Glutamatergic neuron (in vitro differentiated cells): ENCODE results near the gene SWT1. TPM values are rescaled to one million over a fixed set of nuclear protein-coding genes. Genes with fewer than 3 reads are reported as not detected.

Experiments used
- DNase-seq: peaks from one replicate; pipeline ENCODE4 v3.0.0; 2022
- H3K27ac Mint-ChIP-seq: one replicate; pipeline ENCODE4 v1.8.0; 2020; ENCODE audit warnings: mild to moderate bottlenecking, mixed read lengths, inconsistent platforms; ENCODE audit not compliant: unreplicated experiment
- H3K27me3 Mint-ChIP-seq: one replicate; pipeline ENCODE4 v1.8.0; 2020; ENCODE audit warnings: mild to moderate bottlenecking, moderate library complexity, mixed read lengths, inconsistent platforms; ENCODE audit not compliant: unreplicated experiment
- H3K36me3 Mint-ChIP-seq: one replicate; pipeline ENCODE4 v1.8.0; 2020; ENCODE audit warnings: mild to moderate bottlenecking, mixed read lengths, inconsistent platforms; ENCODE audit not compliant: unreplicated experiment
- H3K4me1 Mint-ChIP-seq: one replicate; pipeline ENCODE4 v1.8.0; 2020; ENCODE audit warnings: mild to moderate bottlenecking, low read depth, mixed read lengths, inconsistent platforms; ENCODE audit not compliant: unreplicated experiment
- H3K4me3 Mint-ChIP-seq: one replicate; pipeline ENCODE4 v1.8.0; 2020; ENCODE audit warnings: mild to moderate bottlenecking, mixed read lengths, inconsistent platforms; ENCODE audit not compliant: unreplicated experiment
- H3K9me3 Mint-ChIP-seq: one replicate; pipeline ENCODE4 v1.8.0; 2020; ENCODE audit warnings: mild to moderate bottlenecking, moderate library complexity, mixed read lengths, inconsistent platforms; ENCODE audit not compliant: unreplicated experiment
- total RNA-seq: library from RNA; stranded (reverse); fragmentation: NEBNext Ultra II Directional; extraction: Animal tissue kit (Norgen Biotek cat#: 25700); gene quantifications from one replicate; pipeline ENCODE4 v1.2.1, GENCODE V29; 2021; ENCODE audit not compliant: unreplicated experiment
- TF ChIP-seq, protein P1 (sequence below): fragments of 200-600 bp; sonication (generic); IDR thresholded peaks from one replicate; pipeline ENCODE4 v1.5.0; 2021; ENCODE audit not compliant: partially characterized antibody, unreplicated experiment

The SWT1 gene
- total RNA-seq, 1 donor from 2014 or later = 15.5 TPM

DNA sequence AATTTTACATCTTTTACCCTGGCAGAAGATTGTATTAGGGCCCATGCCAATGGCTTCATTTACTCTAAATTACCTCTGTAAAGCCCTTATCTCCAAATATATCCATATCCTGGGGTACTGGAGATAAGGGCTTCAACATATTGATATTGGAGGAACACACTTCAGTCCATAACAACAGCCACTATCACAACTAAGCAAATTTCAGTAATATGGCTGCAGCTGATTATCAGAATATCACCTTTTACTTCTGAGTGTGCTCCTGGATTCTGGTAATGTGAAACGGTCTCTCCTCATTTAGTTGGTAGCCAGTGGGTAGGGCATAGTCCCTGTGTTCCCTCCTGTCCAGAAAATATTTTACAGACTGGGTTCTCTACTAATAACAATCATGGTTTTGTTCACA lies 106.8 kb downstream of the SWT1 start:
- Mint-ChIP-seq H3K36me3 (no peaks in the 10 kb centered on the region), H3K27me3 (no peaks in the 10 kb centered on the region), H3K4me1 (no peaks in the 10 kb centered on the region), H3K4me3 (no peak overlapping the region), H3K9me3 (no peaks in the 10 kb centered on the region), H3K27ac (no peak overlapping the region)
- no peak for DNase-seq
- TF ChIP-seq, protein P1, sequence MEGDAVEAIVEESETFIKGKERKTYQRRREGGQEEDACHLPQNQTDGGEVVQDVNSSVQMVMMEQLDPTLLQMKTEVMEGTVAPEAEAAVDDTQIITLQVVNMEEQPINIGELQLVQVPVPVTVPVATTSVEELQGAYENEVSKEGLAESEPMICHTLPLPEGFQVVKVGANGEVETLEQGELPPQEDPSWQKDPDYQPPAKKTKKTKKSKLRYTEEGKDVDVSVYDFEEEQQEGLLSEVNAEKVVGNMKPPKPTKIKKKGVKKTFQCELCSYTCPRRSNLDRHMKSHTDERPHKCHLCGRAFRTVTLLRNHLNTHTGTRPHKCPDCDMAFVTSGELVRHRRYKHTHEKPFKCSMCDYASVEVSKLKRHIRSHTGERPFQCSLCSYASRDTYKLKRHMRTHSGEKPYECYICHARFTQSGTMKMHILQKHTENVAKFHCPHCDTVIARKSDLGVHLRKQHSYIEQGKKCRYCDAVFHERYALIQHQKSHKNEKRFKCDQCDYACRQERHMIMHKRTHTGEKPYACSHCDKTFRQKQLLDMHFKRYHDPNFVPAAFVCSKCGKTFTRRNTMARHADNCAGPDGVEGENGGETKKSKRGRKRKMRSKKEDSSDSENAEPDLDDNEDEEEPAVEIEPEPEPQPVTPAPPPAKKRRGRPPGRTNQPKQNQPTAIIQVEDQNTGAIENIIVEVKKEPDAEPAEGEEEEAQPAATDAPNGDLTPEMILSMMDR = no peak

DNA sequence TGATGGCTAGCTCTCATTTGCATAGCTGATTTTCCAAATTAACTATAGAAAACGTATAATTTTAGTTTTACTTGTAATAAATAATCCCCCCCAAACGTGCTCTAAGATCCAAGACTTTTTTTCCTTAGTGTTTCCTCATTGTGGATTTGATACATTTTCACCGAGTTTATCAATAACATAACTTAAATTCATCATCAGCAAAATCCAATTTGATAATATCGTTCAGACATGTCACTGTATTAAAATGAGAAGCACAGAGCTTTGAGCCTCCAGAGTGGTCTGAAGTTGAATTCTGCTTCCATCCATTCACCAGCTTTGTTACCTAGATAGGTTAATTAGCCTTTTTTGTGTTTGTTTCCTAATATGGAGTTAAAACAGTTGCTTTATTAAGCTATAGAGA lies 108.3 kb downstream of the SWT1 start:
- Mint-ChIP-seq H3K9me3 (no peaks in the 10 kb centered on the region), H3K27ac (no peak overlapping the region), H3K4me1 (no peaks in the 10 kb centered on the region), H3K4me3 (no peak overlapping the region), H3K36me3 (no peaks in the 10 kb centered on the region), H3K27me3 (no peaks in the 10 kb centered on the region)
- TF ChIP-seq, protein P1 = no peak
- DNase-seq = no peak

- H3K4me3 Mint-ChIP-seq = no peak overlapping the region
- no peak overlapping the region for H3K27ac Mint-ChIP-seq
- no peaks in the 10 kb centered on the region for H3K9me3 Mint-ChIP-seq
- H3K36me3 Mint-ChIP-seq = no peaks in the 10 kb centered on the region
- no peak for DNase-seq
- no peaks in the 10 kb centered on the region for H3K4me1 Mint-ChIP-seq
- TF ChIP-seq, protein P1 = no peak
- no peaks in the 10 kb centered on the region for H3K27me3 Mint-ChIP-seq
Measured at GRCh38 chr1:185267301-185267700, 110.3 kb downstream of the SWT1 start.

DNA sequence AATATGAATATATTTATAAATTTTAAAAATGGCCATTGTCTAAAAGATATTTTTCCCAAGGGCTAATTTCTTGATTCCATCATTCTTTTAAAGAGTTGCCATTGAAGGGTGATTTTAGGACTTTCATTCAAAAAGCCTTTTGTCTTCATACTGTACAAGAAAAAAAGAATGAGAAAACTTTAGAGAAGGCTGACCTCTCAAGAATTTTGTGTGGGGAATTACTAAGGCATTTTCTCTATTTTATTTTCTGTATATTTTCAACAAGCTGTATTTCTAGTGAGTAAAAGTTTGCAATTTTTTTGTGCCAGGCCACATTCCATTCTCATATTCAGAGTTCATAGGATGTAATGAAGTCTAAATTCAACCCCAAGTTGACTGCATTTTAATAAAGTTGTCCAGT lies 110.7 kb downstream of the SWT1 start:
- Mint-ChIP-seq H3K4me3 (no peak overlapping the region), H3K9me3 (no peaks in the 10 kb centered on the region), H3K36me3 (no peaks in the 10 kb centered on the region), H3K27me3 (no peaks in the 10 kb centered on the region), H3K4me1 (no peaks in the 10 kb centered on the region), H3K27ac (no peak overlapping the region)
- no peak for DNase-seq
- TF ChIP-seq, protein P1 = no peak

DNA sequence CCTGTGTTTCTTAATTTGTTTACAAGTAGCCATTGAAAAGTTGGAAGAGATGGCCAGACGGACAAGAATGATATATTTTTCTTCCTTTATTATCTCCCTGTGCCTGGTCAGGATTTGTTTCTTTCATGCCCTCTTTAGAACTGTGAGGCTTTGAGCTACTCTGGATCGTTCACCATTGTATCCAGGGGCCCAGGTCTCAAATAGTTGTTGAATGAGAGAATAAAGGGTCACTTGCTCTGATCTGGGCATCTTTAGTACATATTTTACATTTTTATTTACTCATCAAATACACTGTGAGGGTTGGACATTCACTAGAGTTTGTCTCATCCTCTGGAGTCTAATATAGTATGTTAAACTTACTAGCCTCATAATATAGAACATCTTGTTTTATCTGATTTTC lies 111.4 kb downstream of the SWT1 start:
- no peaks in the 10 kb centered on the region for H3K36me3 Mint-ChIP-seq
- no peaks in the 10 kb centered on the region for H3K9me3 Mint-ChIP-seq
- H3K27me3 Mint-ChIP-seq = no peaks in the 10 kb centered on the region
- H3K4me1 Mint-ChIP-seq = no peaks in the 10 kb centered on the region
- H3K27ac Mint-ChIP-seq = no peak overlapping the region
- no peak for DNase-seq
- TF ChIP-seq, protein P1 = no peak
- no peak overlapping the region for H3K4me3 Mint-ChIP-seq
